Measurements from ENCODE around the gene EYS. TPM values are rescaled to one million over a fixed set of nuclear protein-coding genes. Genes with fewer than 3 reads are reported as not detected.

Gene EYS
- total RNA-seq (under 0.01 and 0.04 TPM in 2 replicates), polyA plus RNA-seq (0.15 and 0.21 TPM in 2 replicates)

DNA sequence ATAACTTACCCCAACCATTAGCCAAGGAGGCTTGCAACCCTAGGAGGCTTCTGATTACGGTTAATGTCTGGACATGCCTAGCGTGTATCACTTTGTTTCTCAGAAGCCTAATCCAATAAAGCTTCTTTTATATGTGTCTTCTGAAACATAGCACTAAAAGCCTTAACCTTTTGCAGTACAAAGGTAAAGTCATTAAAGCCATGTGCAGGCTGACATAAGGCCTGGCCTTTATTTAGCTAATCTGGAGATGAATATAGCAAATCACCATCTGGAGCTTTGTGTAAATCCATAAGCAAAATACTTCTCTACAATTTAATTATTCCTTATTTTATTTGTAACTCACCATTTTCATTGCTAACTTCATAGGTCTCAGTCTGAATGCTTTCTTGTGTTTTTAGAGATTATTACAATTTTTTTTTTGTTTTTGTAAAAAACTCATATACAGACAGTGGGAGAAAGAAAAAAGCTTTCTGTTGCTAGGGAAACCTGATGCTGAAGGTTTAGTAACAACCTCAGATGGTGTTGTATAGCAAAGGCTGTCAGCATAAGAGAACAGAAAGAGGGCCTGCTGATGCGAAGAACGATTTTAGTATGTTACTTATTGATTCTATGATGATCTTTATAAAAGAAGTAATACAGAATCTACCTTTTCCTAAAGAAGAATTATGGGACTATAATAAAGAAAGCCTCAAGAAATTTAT, at the start of gene EYS:
TSS of gene EYS (minus strand) at position 101 of the 701 bp plus-strand sequence. CDS start 211,816 bp downstream, outside the sequence.
- Histone ChIP-seq H3K27ac (no peak within 1 kb of the TSS), H3K4me1 (ENCODE audit: low read depth) (no peaks in the 10 kb centered on the region), H3K36me3 (no peaks in the 10 kb centered on the region), H3K27me3 (no peaks in the 10 kb centered on the region), H3K9me3 (ENCODE audit: low read depth) (no peaks in the 10 kb centered on the region), H3K4me3 (no peak within 1 kb of the TSS)
- no peak for DNase-seq (ENCODE audit: low read depth in 1 of 2, low spot score in 1 of 2)
- TF ChIP-seq, protein P1, sequence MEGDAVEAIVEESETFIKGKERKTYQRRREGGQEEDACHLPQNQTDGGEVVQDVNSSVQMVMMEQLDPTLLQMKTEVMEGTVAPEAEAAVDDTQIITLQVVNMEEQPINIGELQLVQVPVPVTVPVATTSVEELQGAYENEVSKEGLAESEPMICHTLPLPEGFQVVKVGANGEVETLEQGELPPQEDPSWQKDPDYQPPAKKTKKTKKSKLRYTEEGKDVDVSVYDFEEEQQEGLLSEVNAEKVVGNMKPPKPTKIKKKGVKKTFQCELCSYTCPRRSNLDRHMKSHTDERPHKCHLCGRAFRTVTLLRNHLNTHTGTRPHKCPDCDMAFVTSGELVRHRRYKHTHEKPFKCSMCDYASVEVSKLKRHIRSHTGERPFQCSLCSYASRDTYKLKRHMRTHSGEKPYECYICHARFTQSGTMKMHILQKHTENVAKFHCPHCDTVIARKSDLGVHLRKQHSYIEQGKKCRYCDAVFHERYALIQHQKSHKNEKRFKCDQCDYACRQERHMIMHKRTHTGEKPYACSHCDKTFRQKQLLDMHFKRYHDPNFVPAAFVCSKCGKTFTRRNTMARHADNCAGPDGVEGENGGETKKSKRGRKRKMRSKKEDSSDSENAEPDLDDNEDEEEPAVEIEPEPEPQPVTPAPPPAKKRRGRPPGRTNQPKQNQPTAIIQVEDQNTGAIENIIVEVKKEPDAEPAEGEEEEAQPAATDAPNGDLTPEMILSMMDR (IDR thresholded peaks at IDR 0.05; ENCODE audit: low read depth, low read length): no peak

DNA sequence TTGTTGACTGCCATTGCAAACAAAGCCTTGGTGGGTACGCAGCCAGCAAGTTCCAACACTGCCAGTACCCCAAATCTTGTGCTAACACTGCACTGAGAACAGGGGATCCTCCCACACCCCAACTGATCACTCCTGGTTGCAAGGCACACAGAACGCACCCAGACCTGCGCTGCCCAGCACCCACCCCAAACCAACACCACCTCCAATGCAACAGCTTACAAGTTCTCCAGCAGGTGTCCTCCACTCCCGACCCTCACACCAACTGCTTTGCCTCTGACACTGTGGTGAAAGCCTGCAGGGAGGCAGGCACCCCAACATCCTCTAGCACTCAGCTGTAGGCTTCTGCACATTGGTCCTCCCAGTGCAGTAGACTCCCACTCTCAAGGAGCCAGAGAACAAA, 39.3 kb upstream of the EYS start:
- Histone ChIP-seq H3K27ac (no peak overlapping the region), H3K4me1 (ENCODE audit: low read depth) (no peaks in the 10 kb centered on the region), H3K4me3 (no peak overlapping the region), H3K36me3 (no peaks in the 10 kb centered on the region), H3K27me3 (no peaks in the 10 kb centered on the region), H3K9me3 (ENCODE audit: low read depth) (no peaks in the 10 kb centered on the region)
- DNase-seq (ENCODE audit: low read depth in 1 of 2, low spot score in 1 of 2): no peak
- TF ChIP-seq, protein P1 (IDR thresholded peaks at IDR 0.05; ENCODE audit: low read depth, low read length): no peak

DNA sequence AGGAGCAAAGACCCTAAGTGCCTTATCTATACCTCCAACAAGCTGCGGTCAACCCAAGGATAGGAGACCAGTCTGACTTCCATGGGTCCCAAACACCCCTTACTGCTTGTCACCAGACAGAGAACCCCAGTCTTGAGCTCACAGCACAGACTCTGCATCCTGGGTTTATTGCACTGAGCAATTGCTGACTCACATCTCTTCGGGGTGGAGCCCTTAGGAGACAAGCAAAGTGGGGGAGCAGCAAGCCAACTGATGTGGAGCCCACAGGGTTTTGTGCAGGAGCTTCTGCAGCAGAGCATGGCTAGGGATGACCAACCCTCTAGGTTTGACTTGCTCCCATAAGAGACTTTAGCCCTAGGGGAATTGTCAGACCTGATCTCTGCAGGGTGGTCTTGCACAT, 38.6 kb upstream of the EYS start:
- Histone ChIP-seq H3K27me3 (no peaks in the 10 kb centered on the region), H3K27ac (no peak overlapping the region), H3K36me3 (no peaks in the 10 kb centered on the region), H3K4me1 (ENCODE audit: low read depth) (no peaks in the 10 kb centered on the region), H3K4me3 (no peak overlapping the region), H3K9me3 (ENCODE audit: low read depth) (no peaks in the 10 kb centered on the region)
- no peak for DNase-seq (ENCODE audit: low read depth in 1 of 2, low spot score in 1 of 2)
- TF ChIP-seq, protein P1 (IDR thresholded peaks at IDR 0.05; ENCODE audit: low read depth, low read length): no peak

DNA sequence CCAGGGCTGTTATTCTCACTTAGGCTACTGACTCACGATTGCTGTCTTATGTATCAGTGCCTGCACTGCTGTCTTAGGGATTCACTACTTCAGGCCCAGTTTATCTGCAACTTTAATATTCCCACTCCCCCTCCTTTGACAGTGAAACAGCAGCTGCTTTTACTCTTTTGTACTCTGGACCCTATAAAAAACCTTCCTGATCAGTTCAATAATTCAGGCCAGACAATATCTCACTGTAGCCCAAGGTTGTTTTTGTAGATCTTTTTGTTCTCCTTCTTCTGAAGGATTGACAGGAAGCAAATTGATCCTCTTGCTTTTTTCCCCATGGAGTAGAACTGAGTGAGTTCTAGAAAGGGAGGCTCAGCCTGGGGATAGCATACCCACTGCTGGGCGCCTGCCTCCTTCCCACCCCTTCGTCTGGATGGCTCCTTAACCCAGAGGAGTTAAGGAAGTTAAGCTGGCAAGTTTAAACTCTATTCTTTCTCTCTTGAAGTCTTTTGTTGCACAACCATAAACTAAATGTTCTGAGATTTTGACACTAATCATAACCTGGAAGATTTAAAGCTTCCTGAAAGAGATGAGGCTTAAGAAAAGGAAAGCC, 22.0 kb upstream of the EYS start:
- DNase-seq (ENCODE audit: low read depth in 1 of 2, low spot score in 1 of 2): no peak
- TF ChIP-seq, protein P1 (IDR thresholded peaks at IDR 0.05; ENCODE audit: low read depth, low read length): no peak

DNA sequence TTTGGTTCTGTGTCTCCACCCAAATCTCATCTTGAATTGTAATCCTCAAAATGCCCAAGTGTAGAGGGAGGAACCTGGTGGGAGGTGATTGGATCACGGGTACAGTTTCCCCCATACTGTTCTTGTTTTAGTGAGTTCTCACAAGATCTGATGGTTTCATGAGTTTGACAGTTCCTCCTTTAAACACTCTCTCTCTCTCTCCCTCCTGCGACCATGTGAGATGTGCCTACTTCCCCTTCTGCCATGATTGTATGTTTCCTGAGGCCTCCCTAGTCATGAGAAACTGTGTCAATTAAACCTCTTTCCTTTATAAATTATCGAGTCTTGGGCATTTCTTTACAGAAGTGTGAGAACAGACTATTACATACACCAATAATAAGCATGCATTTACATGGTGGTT, 12.1 kb upstream of the EYS start:
- DNase-seq (ENCODE audit: low read depth in 1 of 2, low spot score in 1 of 2): no peak
- H3K27ac ChIP-seq: no peak overlapping the region
- H3K36me3 ChIP-seq: no peaks in the 10 kb centered on the region
- no peak overlapping the region for H3K4me3 ChIP-seq
- no peaks in the 10 kb centered on the region for H3K27me3 ChIP-seq
- TF ChIP-seq, protein P1 (IDR thresholded peaks at IDR 0.05; ENCODE audit: low read depth, low read length): no peak
- no peaks in the 10 kb centered on the region for H3K4me1 ChIP-seq (ENCODE audit: low read depth)
- H3K9me3 ChIP-seq (ENCODE audit: low read depth): no peaks in the 10 kb centered on the region

More for the DNA sequence above, 22.0 kb upstream of the EYS start:
- no peaks in the 10 kb centered on the region for H3K36me3 ChIP-seq
- H3K4me3 ChIP-seq: no peak overlapping the region
- H3K27me3 ChIP-seq: no peaks in the 10 kb centered on the region
- no peaks in the 10 kb centered on the region for H3K4me1 ChIP-seq (ENCODE audit: low read depth)
- no peak overlapping the region for H3K27ac ChIP-seq
- H3K9me3 ChIP-seq (ENCODE audit: low read depth): no peaks in the 10 kb centered on the region

Data from cardiac muscle cell (in vitro differentiated cells and primary cell).